ENCODE measurements around the gene STXBP6.

Gene STXBP6

DNA sequence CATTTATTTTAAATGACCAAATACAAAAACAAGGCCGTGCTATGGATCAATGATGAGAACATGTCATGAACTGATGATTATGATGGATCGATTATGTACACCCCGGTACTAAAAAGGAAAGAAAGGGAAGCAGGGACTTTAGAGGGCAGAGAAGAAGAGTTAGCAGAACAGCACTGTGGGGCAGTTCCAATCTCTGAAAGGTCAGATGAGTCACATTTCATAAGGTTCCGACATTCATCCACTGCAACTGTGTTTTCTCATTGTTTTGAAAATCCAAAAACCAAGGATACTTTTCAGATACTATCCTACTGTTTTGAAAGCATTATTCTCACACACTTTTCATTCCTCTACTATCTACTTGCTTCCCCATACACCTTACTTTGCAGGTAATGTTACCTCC, 169.3 kb downstream of the STXBP6 start:
- DNase-seq, result no peak

GRCh38 chr14:24879661-24880386, 170.1 kb downstream of the STXBP6 start:
- DNase-seq, result no peak

DNA sequence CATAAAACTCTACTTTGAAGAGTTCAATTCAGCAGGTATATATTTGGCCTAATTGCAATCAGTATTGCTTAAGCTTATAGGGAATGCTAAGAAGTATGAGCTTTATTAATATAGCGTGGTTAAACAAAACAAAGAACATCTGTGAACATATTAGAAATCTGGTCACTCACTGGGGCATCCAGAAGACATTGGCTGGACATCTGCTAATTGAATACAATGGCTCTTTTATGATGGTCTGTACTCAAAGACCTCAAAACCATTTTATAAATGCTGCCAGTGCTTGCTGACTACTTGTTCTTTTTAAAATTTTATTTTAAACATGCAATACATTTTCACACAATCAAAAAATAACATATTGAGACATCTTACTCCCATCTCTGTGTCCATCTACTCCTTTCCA, 173.0 kb downstream of the STXBP6 start:
- DNase-seq, result no peak

GRCh38 chr14:24875991-24876878, 173.7 kb downstream of the STXBP6 start:
- no peak for DNase-seq

DNA sequence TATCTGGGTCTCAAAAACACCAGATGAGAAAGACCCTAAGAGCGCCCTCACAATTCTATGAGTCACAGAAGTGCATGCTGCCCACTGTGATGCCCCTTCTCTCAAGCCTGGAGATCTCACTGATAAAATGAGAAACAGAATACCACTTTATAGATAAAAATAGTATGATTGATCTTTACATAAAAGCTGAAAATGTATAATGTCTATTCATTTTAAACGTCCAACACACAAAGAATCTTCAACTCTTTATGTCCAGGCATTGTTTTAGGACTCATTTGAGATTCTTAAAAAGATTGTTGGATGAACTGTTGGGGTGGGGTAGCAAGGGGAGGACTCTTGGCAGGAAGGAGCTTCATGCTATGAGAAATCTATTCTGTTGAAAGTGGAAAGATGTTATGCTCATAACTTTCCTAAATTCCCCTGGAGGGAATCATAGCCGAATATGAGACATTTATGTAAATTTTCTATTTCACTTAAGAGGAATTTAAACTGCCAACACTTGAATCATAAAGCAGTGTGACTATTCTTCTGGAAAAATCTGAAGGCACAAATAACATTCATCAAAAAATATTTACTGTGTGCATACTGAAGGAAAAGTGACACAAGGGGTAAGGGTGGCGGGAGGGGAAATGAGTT, 174.6 kb downstream of the STXBP6 start:
- no peak for DNase-seq

DNA sequence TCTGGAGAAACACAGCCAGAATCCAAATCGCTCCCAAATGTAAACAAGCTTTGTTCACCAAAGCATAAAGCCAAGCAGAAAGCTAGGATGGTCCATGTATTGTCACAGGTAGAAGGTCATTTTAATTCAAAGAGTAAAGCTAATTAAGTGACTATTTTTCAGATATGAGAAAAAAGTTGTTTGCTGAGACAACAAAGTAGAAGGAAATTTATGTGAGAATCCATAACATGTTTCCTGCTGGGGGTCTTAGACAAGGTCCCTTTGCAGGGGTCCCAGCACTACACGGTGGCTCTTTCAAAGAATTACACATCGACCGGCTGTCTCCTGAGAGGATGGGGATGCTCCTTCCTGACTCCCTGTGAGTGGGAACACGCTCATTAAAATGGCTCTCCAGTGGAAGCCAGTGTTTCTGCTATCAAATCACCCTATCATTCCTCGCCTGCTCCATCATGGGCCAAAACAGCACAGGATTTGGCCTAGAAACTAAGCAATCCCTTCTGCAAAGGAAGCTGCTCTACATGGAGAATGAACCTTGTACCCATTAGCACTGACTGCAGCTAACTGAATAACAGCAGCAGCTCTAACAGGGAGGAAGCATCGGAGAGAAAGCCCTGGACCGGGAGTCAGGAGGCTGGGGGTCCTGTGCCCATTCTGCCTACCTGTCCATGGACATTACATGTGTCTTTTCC, 175.3 kb downstream of the STXBP6 start:
- no peak for DNase-seq

- DNase-seq, result no peak
These were observed 176.4 kb downstream of the STXBP6 start for GRCh38 chr14:24873551-24873950.

DNA sequence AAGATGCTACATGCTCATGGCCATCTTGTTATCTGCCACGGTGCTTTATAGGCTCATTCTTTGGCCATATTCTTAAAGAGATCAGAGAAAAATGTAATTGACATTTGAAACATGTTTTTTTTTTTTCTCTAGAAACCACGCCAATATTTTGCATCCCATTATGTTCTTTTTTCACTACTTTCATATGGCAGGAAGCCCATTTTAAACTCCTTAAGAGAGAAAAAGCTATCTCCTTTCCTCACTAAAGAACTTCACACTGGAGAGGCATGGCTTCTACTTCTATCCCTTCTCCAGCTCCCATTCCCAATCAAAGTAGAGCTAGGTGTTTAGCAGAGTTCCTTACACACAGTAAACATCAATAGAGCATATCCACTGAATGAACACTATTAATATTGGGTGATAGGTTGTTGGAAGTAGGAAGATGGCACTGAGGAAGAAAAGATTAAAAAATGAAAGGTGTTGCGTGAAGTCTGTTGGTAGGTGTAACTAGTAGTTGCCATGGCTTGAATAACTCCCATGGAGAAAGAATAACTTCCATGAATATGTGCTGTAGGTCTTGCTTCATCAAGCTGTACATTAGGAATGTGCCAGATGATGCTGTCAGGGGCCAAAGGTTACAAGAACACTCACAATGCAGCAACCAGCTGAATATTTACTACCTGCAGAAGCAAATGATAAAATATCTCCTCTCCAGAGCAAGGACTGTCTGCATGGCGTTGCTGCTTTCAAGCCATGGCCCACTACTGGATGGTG, 178.8 kb downstream of the STXBP6 start:
- DNase-seq, result no peak

DNA sequence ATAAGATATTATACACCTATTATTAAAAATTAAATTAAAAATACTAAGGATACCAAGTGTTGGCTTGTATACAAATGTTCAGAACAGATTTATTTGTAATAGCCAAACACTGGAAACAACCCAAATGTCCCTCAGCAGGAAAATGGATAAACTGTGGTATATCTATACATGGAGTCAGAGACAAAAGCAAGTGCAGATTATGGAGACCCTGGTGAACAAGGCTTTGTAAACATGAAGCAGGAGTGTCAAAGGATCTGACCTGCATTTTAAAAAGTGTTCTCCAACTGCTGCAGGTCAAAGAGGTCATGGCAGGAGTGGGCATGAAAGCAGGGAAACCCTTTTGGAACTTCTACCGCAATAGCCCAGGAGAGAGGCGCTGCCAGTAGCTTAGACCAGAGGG, 181.6 kb downstream of the STXBP6 start:
- no peak for DNase-seq

- no peak for DNase-seq
These were observed 183.8 kb downstream of the STXBP6 start for GRCh38 chr14:24866067-24866639.

DNA sequence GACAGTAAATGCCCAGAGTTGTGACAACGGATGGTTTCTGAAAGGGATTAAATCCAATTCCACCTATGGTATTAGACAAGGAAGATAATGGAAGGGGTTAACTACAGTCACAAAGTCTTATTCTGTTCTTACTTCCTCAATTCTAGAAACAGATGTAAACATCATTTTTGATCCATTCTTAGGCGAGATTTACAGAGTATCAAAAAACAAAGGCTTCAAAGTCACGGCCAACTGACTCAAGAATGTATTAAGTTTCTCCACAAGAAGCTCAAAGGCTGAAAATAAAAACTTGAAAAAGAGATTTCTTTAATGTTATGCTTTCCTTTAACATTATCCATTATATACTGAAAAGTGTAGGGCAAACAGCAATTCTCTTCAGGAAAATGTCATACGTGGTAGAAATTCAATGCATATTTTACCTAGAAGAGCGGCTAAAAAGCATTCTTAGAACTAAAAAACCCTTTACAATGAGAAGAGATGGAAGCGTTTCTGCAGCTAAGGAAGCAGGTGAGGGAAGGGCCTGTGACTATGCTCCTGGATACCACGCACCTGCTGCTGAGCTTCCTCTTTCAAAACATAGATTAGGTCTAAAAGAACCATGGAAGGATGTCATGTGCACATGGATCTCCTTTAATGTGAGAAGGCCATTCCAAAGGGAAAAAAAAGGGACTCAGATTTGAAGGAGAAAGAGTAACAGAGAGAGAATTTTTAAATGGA, 185.8 kb downstream of the STXBP6 start:
- DNase-seq, result no peak

DNA sequence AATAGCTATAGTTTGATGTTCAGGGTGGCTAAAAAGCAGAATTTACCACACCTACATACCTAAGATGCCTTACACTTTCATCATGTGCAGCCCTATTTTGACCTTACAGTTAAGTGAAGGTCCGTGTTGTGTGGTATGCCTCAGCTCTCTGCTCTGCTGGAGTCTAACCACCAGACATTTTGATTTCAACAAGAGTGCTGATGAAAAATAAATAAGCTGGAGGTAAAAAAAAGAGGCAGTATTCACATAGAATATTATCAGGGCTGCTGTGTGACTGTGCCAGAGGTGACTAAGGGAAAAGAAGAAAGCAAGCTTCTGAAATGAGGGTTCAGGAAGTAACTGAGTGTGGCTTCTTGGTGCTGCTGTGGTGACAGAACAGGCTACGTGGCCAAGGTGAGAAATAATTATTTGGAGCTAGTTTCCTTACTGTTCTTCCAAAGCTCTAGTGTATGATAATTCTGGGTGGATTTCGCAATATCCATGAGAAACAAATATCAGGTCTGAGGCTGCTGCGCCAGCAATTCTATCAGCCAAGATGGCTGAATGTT, 188.8 kb downstream of the STXBP6 start:
- no peak for DNase-seq

GRCh38 chr14:24859559-24859958, 190.4 kb downstream of the STXBP6 start:
- DNase-seq, result no peak

DNA sequence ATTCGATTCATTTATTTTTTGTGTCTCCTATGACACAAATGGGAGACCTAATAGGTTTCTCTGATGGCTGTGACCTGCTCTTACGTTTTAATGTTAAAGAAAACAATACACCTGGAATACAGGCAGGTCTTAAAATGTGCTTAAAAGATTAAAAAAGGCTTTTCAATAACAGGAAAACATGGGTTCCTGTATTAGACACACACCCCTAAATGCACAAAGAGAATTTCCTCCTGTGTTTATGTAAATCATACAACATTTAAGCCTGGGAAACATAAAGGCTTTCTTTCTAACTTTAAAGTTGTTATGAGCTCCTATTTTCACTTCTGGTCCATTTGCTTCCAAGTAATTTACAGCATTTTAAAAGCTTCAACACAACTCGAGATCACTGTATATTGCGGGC, 191.3 kb downstream of the STXBP6 start:
- no peak for DNase-seq

- no peak for DNase-seq
These were observed 191.9 kb downstream of the STXBP6 start for GRCh38 chr14:24858052-24858451.

DNA sequence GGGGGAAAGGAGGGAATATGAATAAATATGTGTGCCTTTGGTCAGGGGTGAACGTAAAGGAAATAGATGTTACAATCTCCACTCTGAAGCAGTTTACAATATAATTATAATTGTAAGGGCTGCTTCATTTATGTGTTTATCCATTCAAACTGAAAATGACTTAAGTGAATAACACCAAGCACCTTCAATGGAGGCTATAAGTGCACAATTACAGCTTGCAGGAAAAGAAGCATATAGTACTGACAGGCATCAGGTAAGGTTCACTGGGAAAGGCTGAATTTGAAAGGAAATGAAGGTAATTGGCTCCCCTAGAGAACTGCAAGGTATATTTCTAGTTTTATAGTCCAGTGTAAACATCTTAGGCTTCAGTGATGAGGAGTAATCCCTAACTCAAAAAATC, 192.7 kb downstream of the STXBP6 start:
- DNase-seq, result no peak

DNA sequence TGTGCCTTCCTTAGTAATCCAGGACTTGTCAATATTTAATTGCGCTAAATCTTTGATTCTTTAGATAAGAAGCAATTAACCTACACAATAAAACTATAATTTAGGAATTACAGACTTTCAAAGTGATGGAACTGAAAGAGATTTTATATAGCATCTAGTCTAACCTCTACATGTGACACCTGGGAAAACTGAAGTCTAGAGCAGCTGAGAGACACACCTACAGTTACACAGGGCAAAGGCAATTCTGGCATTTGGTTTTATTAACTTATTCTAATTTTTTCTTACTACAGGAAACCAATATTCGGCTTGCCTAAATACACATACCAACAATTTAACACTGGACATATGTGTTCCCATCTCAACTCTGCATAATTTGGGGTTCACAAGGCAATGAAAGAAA, 196.5 kb downstream of the STXBP6 start:
- no peak for DNase-seq

GRCh38 chr14:24852312-24853060, 197.5 kb downstream of the STXBP6 start:
- DNase-seq, result no peak

- DNase-seq, result no peak
These were observed 198.1 kb downstream of the STXBP6 start for GRCh38 chr14:24851837-24852236.

- DNase-seq, result no peak
These were observed 198.5 kb downstream of the STXBP6 start for GRCh38 chr14:24851406-24851805.
